ENCODE data around the gene PTCD2. TPM values are rescaled to one million over a fixed set of nuclear protein-coding genes. Genes with fewer than 3 reads are reported as not detected.

PTCD2 gene
- total and polyA plus RNA-seq, 2 of the 8 experiments (the other 6 are each of a cell fraction or from before 2014, with no cell fraction given): 7.3 to 15.4 TPM

DNA sequence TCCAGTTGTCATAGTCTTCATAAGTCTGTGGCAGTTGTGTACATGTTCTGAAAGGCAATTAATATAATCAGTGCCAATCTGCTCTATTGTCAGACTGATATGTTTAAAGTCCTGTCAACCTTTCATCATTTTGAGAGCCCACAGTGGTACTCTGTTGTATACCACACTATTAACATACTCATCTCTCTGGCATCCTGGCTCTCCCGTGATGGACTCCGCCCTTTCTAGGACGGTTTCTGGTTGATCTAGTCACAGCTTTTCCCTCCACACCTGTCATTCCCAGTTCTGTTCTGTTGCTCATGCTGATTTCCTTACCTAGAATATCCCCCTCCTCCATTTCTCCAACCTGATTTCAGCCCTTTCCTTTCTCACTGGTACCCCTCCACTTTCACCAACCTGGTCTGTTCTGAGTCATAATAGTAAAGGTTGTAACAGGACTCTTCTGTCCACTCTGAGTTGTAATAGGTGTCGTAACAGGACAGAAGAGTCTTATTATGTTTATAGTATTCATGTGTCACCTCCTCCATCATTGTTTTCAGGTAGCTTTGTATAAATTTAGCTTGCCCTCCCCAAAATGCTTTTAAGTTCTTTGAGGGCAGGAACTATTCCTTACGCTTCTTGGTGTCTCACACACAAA is 4.1 kb downstream of the PTCD2 start:
- Histone ChIP-seq H3K14ac (ENCODE audit: insufficient read length) (no peak overlapping the region), H3K27me3 (replicated peaks in 1 of 4; ENCODE audit: control insufficient read depth in 3 of 4, extremely low read depth in 1 of 4, insufficient read depth in 3 of 4, low read length in 3 of 4) (no peaks in the 10 kb centered on the region), H2BK20ac (ENCODE audit: low read length) (no peak overlapping the region), H3K23me2 (ENCODE audit: low read depth, low read length) (peaks cover 3% of the 10 kb centered on the region; the same call in 1 of the 2 replicates), H4K5ac (ENCODE audit: insufficient read length, low read depth, low read length) (no peak overlapping the region), H3K9ac (replicated peaks in 1 of 4; ENCODE audit: extremely low read depth in 1 of 4, low read depth in 3 of 4, low read length in 3 of 4) (no peak overlapping the region), H2BK15ac (ENCODE audit: low read length) (no peak overlapping the region), H3K4ac (replicated peaks; ENCODE audit: insufficient read length, low read depth, low read length) (no peak overlapping the region), H2BK12ac (ENCODE audit: low read depth, low read length) (no peak overlapping the region), H3K79me1 (ENCODE audit: low read depth, low read length) (no peaks in the 10 kb centered on the region), H4K20me1 (replicated peaks in 1 of 2; ENCODE audit: control insufficient read depth in 1 of 2, insufficient read depth in 2 of 2, low read length in 2 of 2) (peaks cover 0 to 2% of the 10 kb centered on the region in 2 experiments), H4K91ac (replicated peaks; ENCODE audit: insufficient read length, low read length) (no peak overlapping the region), H3K4me3 (ENCODE audit: extremely low read depth in 1 of 4, insufficient read depth in 2 of 4, low read depth in 3 of 4, low read length in 4 of 4) (no peak overlapping the region), H3K27ac (ENCODE audit: low read depth, low read length) (no peak overlapping the region), H3K36me3 (ENCODE audit: control insufficient read depth in 2 of 4, insufficient read depth in 4 of 4, low read length in 3 of 4) (peaks cover 2 to 18% (median 14%) of the 10 kb centered on the region in 4 experiments; a peak in 5 of 8 replicates), H2BK5ac (ENCODE audit: low read depth, low read length) (no peak overlapping the region), H3K79me2 (ENCODE audit: control insufficient read depth in 1 of 2, insufficient read depth in 2 of 2, low read length in 2 of 2) (peaks cover 0 to 5% of the 10 kb centered on the region in 2 experiments; a peak in 2 of 4 replicates), H3K56ac (replicated peaks; ENCODE audit: insufficient read length, low read depth, low read length) (no peak overlapping the region), H3K9me3 (ENCODE audit: insufficient read depth in 2 of 2, low read depth in 1 of 2, low read length in 1 of 2) (no peaks in the 10 kb centered on the region), H3K4me1 (replicated peaks in 1 of 4; ENCODE audit: control insufficient read depth in 3 of 4, insufficient read depth in 4 of 4, low read length in 3 of 4) (no peaks in the 10 kb centered on the region; a peak in 3 of 7 replicates), H2AFZ (ENCODE audit: low read length) (no peak overlapping the region), H3K23ac (ENCODE audit: insufficient read length) (no peak overlapping the region), H2AK5ac (ENCODE audit: low read depth, low read length) (no peak overlapping the region), H2BK120ac (replicated peaks; ENCODE audit: low read depth, low read length) (no peak overlapping the region), H3K18ac (ENCODE audit: extremely low read depth, low read length) (no peak overlapping the region), H3K4me2 (ENCODE audit: insufficient read depth in 1 of 2, low read depth in 2 of 2, low read length in 2 of 2) (no peak overlapping the region), H4K8ac (ENCODE audit: extremely low read depth, insufficient read depth, low read length) (no peak overlapping the region)
- CTCF ChIA-PET (ENCODE audit: partially characterized antibody): no interaction called here
- TF ChIP-seq RFX5 (IDR thresholded peaks at IDR 0.05; ENCODE audit: borderline replicate concordance, low read depth, low read length) (no peak), PHF8 (conservative IDR thresholded peaks at IDR 0.05; ENCODE audit: low read depth, low read length) (no peak), ZNF274 (IDR thresholded peaks at IDR 0.05; ENCODE audit: borderline replicate concordance, extremely low read depth, low read length) (no peak), RBBP5 (IDR thresholded peaks at IDR 0.05; ENCODE audit: borderline replicate concordance, low read depth, low read length) (no peak), TEAD4 (IDR thresholded peaks at IDR 0.05; ENCODE audit: low read depth, low read length) (no peak)
- no peak for DNase-seq (ENCODE audit: low read depth in 1 of 2, low spot score in 2 of 2)
- FAIRE-seq: no peak
- whole genome bisulfite sequencing, 2 experiments (ENCODE audit: extremely low coverage in 1 of 2, insufficient coverage in 1 of 2, insufficient read length in 1 of 2, insufficient replicate concordance in 2 of 2, low coverage in 1 of 2, low lambda C conversion rate in 2 of 2, missing lambda C conversion rate in 1 of 2): 94% methylated on average over 5 of the region's 5 CpGs; no CpG with 5 or more reads in 1 of the 2 experiments
- POLR2A ChIA-PET (ENCODE audit: partially characterized antibody): interaction anchor here (1.4 kb wide), 1 partner anchor 16 kb away, joined by 3 read pairs; no protein-coding TSS in a partner anchor

Data from H1 (cell line).